Glomerular visceral epithelial cell (primary cell): ENCODE measurements around the gene IGSF9.

Experiments
- DNase-seq: peaks from one replicate; pipeline ENCODE4 v3.0.0-alpha.2; 2016; ENCODE audit errors: extremely low spot score

The IGSF9 gene

DNA sequence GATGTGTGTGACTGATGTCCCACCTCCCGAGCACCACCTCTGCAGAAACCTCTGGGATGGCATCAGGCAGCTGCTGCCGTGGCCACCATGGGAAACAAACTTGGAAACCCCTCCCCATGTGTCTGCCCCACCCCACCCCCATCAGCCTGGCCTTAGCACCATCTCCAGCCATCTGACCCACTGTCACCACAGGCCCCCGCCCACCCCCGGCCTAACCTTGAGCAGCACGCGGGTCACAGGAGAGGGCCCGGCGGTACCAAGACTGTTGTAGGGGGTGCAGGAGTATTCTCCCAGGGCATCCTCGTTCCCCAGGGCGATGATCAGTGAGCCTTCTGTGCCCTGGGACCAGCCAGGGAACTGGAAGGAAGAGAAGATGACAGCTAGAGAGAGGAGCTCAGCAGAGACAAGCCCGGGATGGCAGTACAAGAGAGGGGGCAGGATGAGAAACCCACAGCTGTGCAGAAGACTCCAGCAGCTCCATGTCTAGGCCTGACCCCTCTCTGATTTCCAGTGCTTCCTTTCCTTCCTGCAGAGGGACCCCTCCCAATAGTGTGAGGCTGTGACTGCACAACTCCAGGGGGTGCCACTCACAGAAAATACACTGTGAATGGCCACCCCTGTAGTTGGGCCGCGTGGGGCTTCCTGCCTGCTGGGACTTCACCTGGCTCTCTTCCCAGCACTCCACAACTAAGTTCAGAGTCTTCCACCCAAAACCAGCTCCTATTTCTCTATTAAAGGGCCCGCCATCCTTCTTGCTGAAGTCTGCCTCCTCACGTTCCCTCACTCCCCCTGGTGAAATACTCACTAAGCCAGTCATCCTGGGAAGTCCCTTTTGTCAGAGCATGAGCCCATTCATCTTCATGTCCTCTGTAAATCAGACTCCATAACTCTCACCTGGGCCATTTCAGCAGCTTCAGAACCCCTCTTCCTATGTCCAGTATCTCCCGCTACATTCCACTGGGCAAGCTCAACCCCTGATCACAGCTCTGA is 12.8 kb downstream of the IGSF9 start:
- peak; percentile 39 for DNase-seq

DNA sequence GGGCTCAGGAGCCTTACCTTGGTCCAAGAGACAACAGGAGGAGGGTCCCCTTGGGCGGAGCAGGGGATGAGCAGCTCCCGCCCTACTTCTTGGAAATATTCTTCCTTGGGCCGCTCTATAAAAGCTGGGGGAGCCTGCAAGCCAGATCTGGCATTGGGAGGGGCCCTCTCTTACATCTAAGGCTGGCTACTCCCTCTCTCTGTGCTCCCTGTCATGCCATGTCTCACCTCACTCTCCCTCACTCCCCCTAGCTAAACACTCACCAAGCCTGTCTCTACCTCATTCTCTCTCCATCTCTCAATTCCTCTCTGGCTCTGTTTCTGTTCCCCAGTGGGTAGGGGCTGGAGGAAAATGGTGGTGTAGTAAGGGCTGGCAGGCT is 13.6 kb downstream of the IGSF9 start:
- DNase-seq: no peak

GRCh38 chr1:159931101-159931794 is 14.2 kb downstream of the IGSF9 start:
- DNase-seq: no peak

DNA sequence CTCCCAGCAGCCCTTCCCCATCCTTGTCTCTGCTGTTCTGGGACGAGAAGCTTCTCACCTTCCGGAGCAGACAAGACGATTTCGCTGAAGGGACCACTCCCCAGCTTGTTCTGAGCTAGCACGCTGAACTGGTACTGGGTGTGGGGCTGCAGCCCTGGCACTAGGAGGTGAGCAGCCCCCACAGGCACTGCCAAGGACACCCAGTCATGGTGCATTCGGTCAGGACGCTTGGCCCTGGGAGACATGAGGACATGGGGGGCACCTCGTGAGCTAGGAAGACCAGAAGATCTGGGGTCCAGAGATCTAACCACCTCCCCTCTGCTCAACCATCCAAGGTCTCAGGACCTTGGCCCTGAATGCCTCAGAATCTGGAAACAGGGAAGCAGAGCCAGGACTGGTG is 14.8 kb downstream of the IGSF9 start:
- no peak for DNase-seq

GRCh38 chr1:159930216-159930615 is 15.2 kb downstream of the IGSF9 start:
- no peak for DNase-seq

DNA sequence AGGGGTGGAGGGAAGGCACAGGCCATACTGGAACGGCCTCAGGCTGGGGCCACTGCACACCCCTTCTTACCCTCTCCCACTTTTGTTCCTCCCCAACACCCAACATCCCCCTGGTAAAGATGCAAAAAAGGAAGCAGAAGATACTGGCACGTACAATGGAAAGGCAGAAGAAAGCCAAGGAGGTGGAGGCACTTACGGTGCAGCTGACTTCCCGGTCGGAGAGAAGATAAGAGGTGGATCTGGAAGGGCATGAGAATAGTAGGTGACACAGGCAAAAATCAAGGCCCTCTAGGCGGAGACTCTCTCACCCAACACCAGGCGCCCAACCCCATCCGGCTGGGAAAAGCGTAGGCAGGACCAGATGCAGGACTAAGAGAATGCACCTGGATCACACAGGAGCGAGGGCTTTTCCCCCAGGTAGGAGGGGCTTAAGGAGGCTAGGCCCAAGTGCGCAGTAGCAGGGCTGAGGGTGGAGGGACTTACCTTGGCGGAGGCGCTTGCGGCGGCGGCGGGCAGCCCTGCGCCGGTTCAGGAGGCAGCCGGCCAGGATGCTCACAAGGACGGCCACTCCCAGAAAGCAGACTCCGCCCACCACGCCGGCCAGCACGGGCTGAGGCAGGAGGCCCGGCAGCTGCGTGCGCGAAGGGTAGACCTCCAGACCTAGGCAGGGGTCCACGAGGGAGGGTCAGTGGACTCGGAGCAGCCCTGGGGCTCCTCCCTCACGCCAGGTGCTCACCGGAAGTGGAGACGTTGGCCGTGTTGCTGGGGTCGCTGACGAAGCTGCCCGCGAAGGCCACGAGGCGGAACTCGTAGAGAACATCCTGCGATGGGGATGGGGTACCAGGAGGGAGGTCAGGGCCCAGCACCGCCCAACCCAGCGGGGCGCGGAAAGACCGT is 16.0 kb downstream of the IGSF9 start:
- no peak for DNase-seq

DNA sequence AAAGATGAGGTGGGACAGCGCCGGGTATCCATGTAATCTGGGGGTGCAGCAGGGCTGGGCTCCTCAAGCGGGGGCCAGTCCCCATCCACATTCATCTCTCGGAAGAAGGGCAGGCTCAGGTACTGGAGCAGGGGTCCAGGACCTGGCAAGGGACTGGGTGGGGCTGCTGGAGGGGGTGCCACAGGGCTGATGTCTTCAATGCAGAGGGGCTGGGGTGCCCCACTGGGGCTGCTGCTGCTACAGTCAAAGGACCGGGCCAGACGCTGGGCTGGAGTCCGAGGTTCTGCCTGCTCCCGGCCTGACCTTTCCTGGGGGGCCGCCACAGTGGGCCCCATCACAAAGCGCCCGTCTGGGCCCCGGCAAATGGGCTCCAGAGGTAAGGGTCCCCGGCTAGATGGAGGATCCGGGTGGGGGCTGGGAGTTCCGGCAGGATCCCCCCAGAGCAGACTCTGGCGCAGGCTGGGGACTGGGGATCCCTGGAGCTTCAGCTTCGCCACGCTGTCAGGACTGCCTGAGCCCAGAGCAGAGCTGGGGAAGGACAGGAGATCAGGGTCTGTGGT is 16.8 kb downstream of the IGSF9 start:
- no peak for DNase-seq

GRCh38 chr1:159927849-159928431 is 17.5 kb downstream of the IGSF9 start:
- no peak for DNase-seq

DNA sequence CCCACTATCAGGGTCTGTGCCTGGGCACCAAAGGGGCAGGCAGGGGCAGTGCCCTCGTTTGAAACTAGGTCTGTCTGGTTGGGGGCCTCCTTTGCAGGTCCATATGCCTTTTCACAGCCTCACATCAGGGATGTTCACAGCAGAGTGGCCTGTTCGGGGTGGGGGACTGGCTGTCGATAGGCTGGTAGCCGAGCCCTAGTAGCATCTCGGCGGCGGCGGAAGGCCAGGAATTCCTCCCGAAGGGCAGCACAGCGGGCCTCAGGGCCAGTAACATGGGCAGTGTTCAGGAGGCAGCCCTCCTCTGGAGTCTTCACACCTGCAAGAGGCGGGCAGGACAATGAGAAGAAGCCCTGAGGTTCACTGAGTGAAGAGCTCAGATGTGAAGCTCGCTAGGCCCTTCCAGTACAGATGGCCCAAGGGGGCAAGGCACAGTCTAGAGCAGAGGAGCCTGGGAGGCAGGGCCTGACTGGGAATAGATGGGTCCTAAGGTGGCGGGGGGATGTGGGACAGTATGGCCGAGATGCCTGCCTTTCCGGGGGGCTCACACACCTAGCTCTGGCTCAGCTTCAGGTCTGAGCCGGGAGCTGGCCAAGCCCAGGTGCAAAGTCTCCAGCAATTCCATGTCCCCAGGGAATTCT is 18.1 kb downstream of the IGSF9 start:
- DNase-seq: no peak

GRCh38 chr1:159925719-159926078 is 19.7 kb downstream of the IGSF9 start:
- no peak for DNase-seq

GRCh38 chr1:159924791-159925718 is 20.4 kb downstream of the IGSF9 start, which contains the start of gene TAGLN2:
Gene TAGLN2 (minus strand): TSS chr1:159925507. CDS start chr1:159920509, 4,998 bp downstream.
- DNase-seq: peak; percentile 96

- DNase-seq: peak; percentile 98
Observed at GRCh38 chr1:159924025-159924790, 21.2 kb downstream of the IGSF9 start.

DNA sequence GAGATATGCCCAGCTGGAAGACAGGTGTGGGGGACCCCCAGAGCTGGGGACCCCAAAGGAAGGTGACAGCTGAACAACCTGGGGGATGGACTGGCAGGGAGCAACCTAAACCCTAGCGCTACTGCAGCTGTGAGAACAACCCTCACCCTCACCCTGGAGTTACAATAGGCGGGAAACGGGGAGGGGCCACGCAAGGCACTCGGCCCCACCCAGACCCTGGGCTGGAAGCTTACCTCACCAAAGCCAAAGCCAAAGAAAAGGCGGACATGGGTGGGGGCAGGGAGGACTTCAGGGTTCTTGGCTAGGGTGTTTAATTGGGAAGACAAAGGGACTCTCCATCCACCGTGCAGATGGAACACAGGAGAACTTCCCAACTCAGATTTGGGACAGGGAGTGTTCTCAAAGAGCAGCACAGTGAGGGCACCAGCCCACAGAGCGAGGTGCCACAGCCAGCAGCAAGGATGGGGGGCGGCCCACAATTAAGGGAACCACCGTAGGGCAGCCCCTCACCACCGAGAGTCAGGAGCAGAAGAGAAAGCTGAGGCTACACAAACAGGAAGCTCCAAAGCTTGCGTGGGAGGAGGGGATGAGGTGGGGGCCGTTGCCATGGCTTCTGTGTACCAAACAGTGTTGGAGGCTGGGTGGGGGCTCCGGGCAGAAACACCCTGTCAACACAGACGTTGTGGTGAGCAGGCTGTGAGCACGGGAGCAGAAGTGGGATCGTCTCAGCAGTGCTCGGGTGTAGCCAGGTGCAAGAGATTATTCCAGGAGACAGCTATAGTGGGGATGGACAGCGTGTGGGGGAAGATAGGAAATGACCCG is 22.0 kb downstream of the IGSF9 start:
- peak; percentile 94 for DNase-seq

GRCh38 chr1:159922511-159923202 is 22.8 kb downstream of the IGSF9 start:
- DNase-seq: peak; percentile 65

GRCh38 chr1:159921700-159922504 is 23.5 kb downstream of the IGSF9 start:
- peak; percentile 85 for DNase-seq

DNA sequence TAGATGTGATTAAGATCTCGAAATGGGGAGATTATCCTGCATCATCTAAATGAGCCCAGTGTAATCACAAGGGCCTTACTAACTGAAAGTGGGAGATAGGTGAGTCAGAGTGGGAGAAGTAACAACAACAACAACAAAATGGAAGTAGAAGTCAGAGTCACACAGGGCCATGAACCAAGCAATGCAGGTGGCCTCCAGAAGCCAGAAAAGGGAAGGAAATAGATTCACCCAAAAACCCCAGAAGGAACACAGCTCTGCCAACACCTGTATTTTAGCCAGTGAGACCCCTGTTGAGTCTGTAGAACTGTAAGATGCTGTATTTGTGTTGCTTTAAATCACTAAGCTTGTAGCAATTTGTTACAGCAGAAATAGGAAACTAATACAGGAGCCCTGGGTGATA is 24.2 kb downstream of the IGSF9 start:
- DNase-seq: no peak
